Chondrocyte (in vitro differentiated cells): ENCODE measurements around the gene SAMD15. TPM values are rescaled to one million over a fixed set of nuclear protein-coding genes. Genes with fewer than 3 reads are reported as not detected.
A peak's percentile ranks its signal among the peaks of the same experiment; 100 is the strongest.

ENCODE experiments used
- DNase-seq: peaks from one replicate; pipeline ENCODE4 v3.0.0; 2021; ENCODE audit warnings: mixed read lengths, low spot score
- H3K27ac Mint-ChIP-seq: one replicate; pipeline ENCODE4 v1.8.0; 2021; ENCODE audit warnings: mild to moderate bottlenecking, moderate library complexity, mixed read lengths; ENCODE audit not compliant: unreplicated experiment
- H3K27me3 Mint-ChIP-seq: 2 replicates; pipeline ENCODE4 v1.8.0; 2021; ENCODE audit warnings: low read depth, mixed read lengths
- H3K36me3 Mint-ChIP-seq: 2 replicates; pipeline ENCODE4 v1.8.0; 2021; ENCODE audit warnings: low read depth, mixed read lengths
- H3K4me1 Mint-ChIP-seq: 2 replicates; pipeline ENCODE4 v1.8.0; 2021; ENCODE audit warnings: low read depth, mild to moderate bottlenecking, mixed read lengths
- H3K4me3 Mint-ChIP-seq: one replicate; pipeline ENCODE4 v1.8.0; 2021; ENCODE audit warnings: mild to moderate bottlenecking, moderate library complexity, mixed read lengths; ENCODE audit not compliant: unreplicated experiment
- H3K9me3 Mint-ChIP-seq: 2 replicates; pipeline ENCODE4 v1.8.0; 2021; ENCODE audit warnings: low read depth, mixed read lengths
- total RNA-seq: library from RNA; stranded (reverse); gene quantifications from 3 replicates; pipeline ENCODE4 v1.2.1, GENCODE V29; 2021
- TF ChIP-seq, protein P1 (sequence below): fragments of 200-600 bp; sonication (generic); IDR thresholded peaks from 2 replicates; pipeline ENCODE4 v1.5.0; 2021; ENCODE audit warnings: antibody characterized with exemption, mild to moderate bottlenecking, moderate library complexity

The SAMD15 gene
- total RNA-seq, 1 donor from 2014 or later = 1.2 TPM

DNA sequence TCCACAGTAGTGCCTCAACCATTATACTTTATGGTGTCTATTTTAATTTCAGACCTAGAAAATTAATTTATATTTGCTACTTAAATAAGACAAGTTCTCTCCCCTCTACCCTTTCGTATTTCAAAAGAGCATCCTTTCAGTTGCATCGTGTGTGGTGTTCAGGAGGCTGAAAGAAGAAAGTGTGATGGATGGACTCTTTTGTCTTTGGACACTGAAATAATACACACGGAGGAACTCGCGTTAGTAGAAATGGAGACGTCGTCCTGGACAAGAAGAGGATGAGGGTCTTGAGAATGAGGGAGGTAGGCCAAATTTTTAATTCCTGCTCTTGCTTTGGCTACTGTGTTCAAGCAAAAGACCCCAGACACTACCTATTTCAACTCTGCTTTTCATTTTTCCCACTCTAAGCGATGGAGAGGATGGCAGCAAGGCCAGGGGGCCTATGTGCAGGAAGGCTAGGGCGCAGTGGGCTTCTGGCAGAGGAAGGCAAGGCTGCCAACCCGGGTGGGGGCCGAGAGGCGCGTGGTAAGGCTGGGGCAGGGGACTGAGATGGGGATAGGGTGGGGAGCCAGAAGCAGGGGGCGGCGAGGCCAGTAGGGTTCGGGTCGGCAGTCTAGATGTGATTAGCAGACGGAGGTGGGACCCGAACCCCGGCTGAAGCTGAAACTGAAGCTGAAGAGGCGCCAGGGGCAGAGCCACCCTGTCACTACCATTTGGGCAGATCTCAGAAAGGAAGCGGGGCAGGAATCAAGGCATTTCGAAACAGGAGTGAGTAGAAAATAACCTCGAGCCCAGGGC lies 1.0 kb upstream of the SAMD15 start:
- no peaks in the 10 kb centered on the region for H3K9me3 Mint-ChIP-seq
- DNase-seq = no peak
- no peak overlapping the region for H3K4me3 Mint-ChIP-seq
- H3K36me3 Mint-ChIP-seq = no peaks in the 10 kb centered on the region
- no peaks in the 10 kb centered on the region for H3K27me3 Mint-ChIP-seq
- peak overlapping the region; percentile 77 for H3K27ac Mint-ChIP-seq
- H3K4me1 Mint-ChIP-seq = peaks cover 30% of the 10 kb centered on the region
- TF ChIP-seq, protein P1, sequence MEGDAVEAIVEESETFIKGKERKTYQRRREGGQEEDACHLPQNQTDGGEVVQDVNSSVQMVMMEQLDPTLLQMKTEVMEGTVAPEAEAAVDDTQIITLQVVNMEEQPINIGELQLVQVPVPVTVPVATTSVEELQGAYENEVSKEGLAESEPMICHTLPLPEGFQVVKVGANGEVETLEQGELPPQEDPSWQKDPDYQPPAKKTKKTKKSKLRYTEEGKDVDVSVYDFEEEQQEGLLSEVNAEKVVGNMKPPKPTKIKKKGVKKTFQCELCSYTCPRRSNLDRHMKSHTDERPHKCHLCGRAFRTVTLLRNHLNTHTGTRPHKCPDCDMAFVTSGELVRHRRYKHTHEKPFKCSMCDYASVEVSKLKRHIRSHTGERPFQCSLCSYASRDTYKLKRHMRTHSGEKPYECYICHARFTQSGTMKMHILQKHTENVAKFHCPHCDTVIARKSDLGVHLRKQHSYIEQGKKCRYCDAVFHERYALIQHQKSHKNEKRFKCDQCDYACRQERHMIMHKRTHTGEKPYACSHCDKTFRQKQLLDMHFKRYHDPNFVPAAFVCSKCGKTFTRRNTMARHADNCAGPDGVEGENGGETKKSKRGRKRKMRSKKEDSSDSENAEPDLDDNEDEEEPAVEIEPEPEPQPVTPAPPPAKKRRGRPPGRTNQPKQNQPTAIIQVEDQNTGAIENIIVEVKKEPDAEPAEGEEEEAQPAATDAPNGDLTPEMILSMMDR = no peak

GRCh38 chr14:77377502-77377844 lies 294 bp downstream of the SAMD15 start:
- TF ChIP-seq, protein P1 = no peak
- no peak for DNase-seq
- Mint-ChIP-seq H3K27me3 (no peaks in the 10 kb centered on the region), H3K36me3 (no peaks in the 10 kb centered on the region), H3K27ac (no peak overlapping the region), H3K9me3 (no peaks in the 10 kb centered on the region), H3K4me1 (peaks cover 18% of the 10 kb centered on the region), H3K4me3 (no peak overlapping the region)

GRCh38 chr14:77378701-77379100 lies 1.5 kb downstream of the SAMD15 start:
- Mint-ChIP-seq H3K36me3 (no peaks in the 10 kb centered on the region), H3K27me3 (no peaks in the 10 kb centered on the region), H3K4me1 (peaks cover 16% of the 10 kb centered on the region), H3K9me3 (no peaks in the 10 kb centered on the region), H3K4me3 (no peak overlapping the region), H3K27ac (no peak overlapping the region)
- no peak for DNase-seq
- TF ChIP-seq, protein P1 = no peak

DNA sequence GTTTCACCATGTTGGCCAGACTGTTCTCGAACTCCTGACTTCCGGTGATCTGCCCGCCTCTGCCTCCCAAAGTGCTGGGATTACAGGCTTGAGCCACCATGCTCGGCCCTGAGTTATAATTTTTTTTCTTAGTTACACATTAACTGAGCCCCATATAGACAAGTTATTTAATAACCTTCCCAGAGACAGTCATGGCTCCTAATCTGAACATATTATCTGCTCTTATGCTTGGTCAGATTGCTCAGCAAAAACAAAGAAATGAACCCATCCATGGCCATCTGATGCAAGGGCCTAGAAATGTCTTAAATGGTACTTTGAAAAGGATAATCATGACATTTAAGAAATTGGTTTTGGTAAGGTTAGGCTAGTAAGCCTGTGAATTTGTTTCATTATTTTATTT lies 13.0 kb downstream of the SAMD15 start:
- H3K27me3 Mint-ChIP-seq = no peaks in the 10 kb centered on the region
- no peak overlapping the region for H3K4me3 Mint-ChIP-seq
- no peaks in the 10 kb centered on the region for H3K36me3 Mint-ChIP-seq

GRCh38 chr14:77400216-77400615 lies 23.0 kb downstream of the SAMD15 start:
- H3K36me3 Mint-ChIP-seq = peaks cover 2% of the 10 kb centered on the region
- H3K4me3 Mint-ChIP-seq = no peak overlapping the region
- TF ChIP-seq, protein P1 = no peak
- no peaks in the 10 kb centered on the region for H3K27me3 Mint-ChIP-seq
- no peaks in the 10 kb centered on the region for H3K9me3 Mint-ChIP-seq
- no peak overlapping the region for H3K27ac Mint-ChIP-seq
- no peaks in the 10 kb centered on the region for H3K4me1 Mint-ChIP-seq
- DNase-seq = no peak

More for the DNA sequence above, 13.0 kb downstream of the SAMD15 start:
- Mint-ChIP-seq H3K27ac (no peak overlapping the region), H3K4me1 (no peaks in the 10 kb centered on the region), H3K9me3 (no peaks in the 10 kb centered on the region)
- DNase-seq = no peak
- TF ChIP-seq, protein P1 = no peak
